HEK293T (cell line): ENCODE data around the gene PPIA.

Experiments
- BHLHE40 ChIP-seq: fragments of 450-650 bp; IDR thresholded peaks from 2 replicates; pipeline ENCODE4 v1.6.1; 2016; ENCODE audit warnings: mild to moderate bottlenecking, moderate library complexity, borderline replicate concordance
- CTBP1 ChIP-seq: fragments of 450-650 bp; IDR thresholded peaks from 2 replicates; pipeline ENCODE4 v1.6.1; 2016; ENCODE audit warnings: borderline replicate concordance
- ELF4 ChIP-seq: fragments of 450-650 bp; IDR thresholded peaks from 2 replicates; pipeline ENCODE4 v1.6.1; 2017; ENCODE audit warnings: antibody characterized with exemption
- FOXA1 ChIP-seq: fragments of 450-650 bp; IDR thresholded peaks from 2 replicates; pipeline ENCODE4 v1.6.1; 2016; ENCODE audit warnings: mild to moderate bottlenecking
- FOXK2 ChIP-seq: fragments of 450-650 bp; IDR thresholded peaks from 2 replicates; pipeline ENCODE4 v1.6.1; 2016; ENCODE audit warnings: mild to moderate bottlenecking
- FOXM1 ChIP-seq: fragments of 450-650 bp; IDR thresholded peaks from 2 replicates; pipeline ENCODE4 v1.6.1; 2017; ENCODE audit warnings: mild to moderate bottlenecking, borderline replicate concordance
- HDGF ChIP-seq: fragments of 450-650 bp; IDR thresholded peaks from 2 replicates; pipeline ENCODE4 v1.6.1; 2017; ENCODE audit warnings: antibody characterized with exemption, borderline replicate concordance
- LEF1 ChIP-seq: fragments of 450-650 bp; IDR thresholded peaks from 2 replicates; pipeline ENCODE4 v1.6.1; 2017; ENCODE audit warnings: mild to moderate bottlenecking, borderline replicate concordance
- NFRKB ChIP-seq: fragments of 450-650 bp; IDR thresholded peaks from 2 replicates; pipeline ENCODE4 v1.6.1; 2016; ENCODE audit warnings: mild to moderate bottlenecking, moderate library complexity
- SP1 ChIP-seq: fragments of 450-650 bp; IDR thresholded peaks from 2 replicates; pipeline ENCODE4 v1.6.1; 2017
- SUZ12 ChIP-seq: fragments of 450-650 bp; IDR thresholded peaks from 2 replicates; pipeline ENCODE4 v1.6.1; 2016; ENCODE audit warnings: mild to moderate bottlenecking
- TARDBP ChIP-seq: fragments of 450-650 bp; IDR thresholded peaks from 2 replicates; pipeline ENCODE4 v1.6.1; 2016
- ZNF384 ChIP-seq: fragments of 450-650 bp; IDR thresholded peaks from 2 replicates; pipeline ENCODE4 v1.6.1; 2016

DNA sequence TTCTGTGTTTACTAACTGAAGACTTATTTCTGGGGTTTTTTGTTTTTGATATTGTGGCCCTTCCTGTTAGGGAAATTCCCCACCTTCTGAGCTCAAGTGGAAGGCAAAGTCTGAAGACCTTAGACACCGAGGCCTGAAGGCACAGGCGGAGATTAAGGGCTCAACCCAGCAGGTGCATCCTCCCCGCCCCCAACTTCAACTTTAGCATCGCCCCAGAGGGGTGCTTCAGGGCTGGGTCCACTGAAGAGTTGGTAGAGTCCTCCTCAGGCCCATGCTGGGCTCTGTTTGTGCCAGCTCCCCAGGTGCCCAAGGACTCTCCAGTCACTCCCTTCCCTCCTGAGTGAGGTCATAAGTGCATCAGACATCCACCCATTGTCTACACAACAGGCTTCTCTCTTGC, 9.4 kb upstream of the PPIA start:
- TF ChIP-seq HDGF (no peak), SP1 (no peak), BHLHE40 (no peak), TARDBP (no peak), ELF4 (no peak), FOXM1 (no peak), SUZ12 (no peak), ZNF384 (no peak), LEF1 (no peak), FOXA1 (no peak), NFRKB (no peak), FOXK2 (no peak), CTBP1 (no peak)
